IMR-90 (cell line): Measurements from ENCODE around the gene PFKP.
A peak's percentile ranks its signal among the peaks of the same experiment; 100 is the strongest.

Experiments used
- CEBPB ChIP-seq: IDR thresholded peaks from 2 replicates; pipeline ENCODE4 v1.6.1; 2012; ENCODE audit warnings: low read depth, low read length, improper control_type of control experiment
- CTCF ChIP-seq: conservative IDR thresholded peaks from 2 replicates; pipeline ENCODE4 v1.5.1; 2012; ENCODE audit warnings: mild to moderate bottlenecking, low read depth, low read length, improper control_type of control experiment
- MAFK ChIP-seq: IDR thresholded peaks from 2 replicates; pipeline ENCODE4 v1.6.1; 2012; ENCODE audit warnings: low read depth, low read length, improper control_type of control experiment
- MAZ ChIP-seq: IDR thresholded peaks from 2 replicates; pipeline ENCODE4 v1.6.1; 2012; ENCODE audit warnings: low read depth, mild to moderate bottlenecking, low read length, improper control_type of control experiment, moderate library complexity, borderline replicate concordance
- NFE2L2 ChIP-seq: fragments of 150-350 bp; IDR thresholded peaks from 2 replicates; pipeline ENCODE4 v1.6.1; 2016; ENCODE audit warnings: low read depth, mild to moderate bottlenecking, low read length
- POLR2A ChIP-seq: IDR thresholded peaks from 2 replicates; pipeline ENCODE4 v1.6.1; 2012; ENCODE audit warnings: mild to moderate bottlenecking, low read depth, low read length
- RAD21 ChIP-seq: IDR thresholded peaks from 2 replicates; pipeline ENCODE4 v1.6.1; 2012; ENCODE audit warnings: low read length, improper control_type of control experiment
- RFX5 ChIP-seq: IDR thresholded peaks from 2 replicates; pipeline ENCODE4 v1.8.0; 2012; ENCODE audit warnings: low read depth, mild to moderate bottlenecking, low read length, moderate library complexity
- SMC3 ChIP-seq: fragments of 150-350 bp; IDR thresholded peaks from 2 replicates; pipeline ENCODE4 v1.6.1; 2016; ENCODE audit warnings: low read depth, mild to moderate bottlenecking, antibody characterized with exemption, low read length, moderate library complexity

DNA sequence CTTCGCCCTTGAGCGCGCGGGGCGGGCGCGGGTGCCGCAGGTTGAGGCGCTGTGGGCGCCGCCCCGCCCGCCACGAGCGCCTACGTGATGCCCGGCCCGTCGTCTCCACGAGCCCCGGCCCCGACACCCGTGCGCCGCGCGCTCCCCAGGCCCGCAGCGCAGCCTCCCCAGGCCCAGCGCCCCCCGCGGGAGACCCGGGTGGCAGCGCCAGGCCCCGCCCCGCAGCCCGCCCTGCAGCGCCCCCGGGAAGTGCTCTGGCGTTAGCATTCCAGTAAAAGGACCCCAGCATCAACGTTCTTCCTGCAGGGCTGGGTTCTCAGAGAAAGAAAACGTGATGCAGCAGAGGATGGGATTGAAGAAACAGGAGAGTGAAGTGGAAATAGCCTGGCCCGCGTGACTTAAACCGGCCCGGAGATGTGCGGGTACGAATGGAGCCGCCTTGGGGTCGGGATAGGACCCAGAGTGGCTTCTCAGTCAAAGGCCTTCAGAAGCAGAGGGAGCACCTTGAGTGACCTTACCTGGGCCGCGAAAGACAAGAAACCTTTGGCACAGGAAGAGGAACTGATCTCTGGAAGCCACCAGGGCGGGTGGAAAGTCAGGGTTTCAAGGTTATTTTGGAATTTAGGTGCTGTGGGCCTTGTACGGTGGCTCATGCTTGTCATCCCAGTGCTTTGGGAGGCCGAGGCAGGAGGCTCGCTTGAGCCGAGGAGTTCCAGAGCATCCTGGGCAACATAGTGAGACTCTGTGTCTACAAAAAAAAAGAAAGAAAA lies 1.8 kb downstream of the PFKP start:
- no peak for TF ChIP-seq CEBPB
- TF ChIP-seq CTCF = 0 out of 2 replicates have a peak, but pooled peaks have one; percentile 6
- no peak for TF ChIP-seq POLR2A
- no peak for TF ChIP-seq NFE2L2
- TF ChIP-seq RFX5 = no peak
- no peak for TF ChIP-seq SMC3
- TF ChIP-seq RAD21 = no peak
- TF ChIP-seq MAFK = no peak
- no peak for TF ChIP-seq MAZ
